NOMO-1 treated with dmso at 0.1 percent for 144 hours (cell line): ENCODE results near the gene CCL25.
"Not testable (repeated sequence)": the region's sequence is repeated elsewhere in the genome, so short reads cannot be mapped to it uniquely, and the experiment has no call there.

ENCODE experiments used
- DNase-seq: peaks from one replicate; lab custom pipeline; 2025; ENCODE audit not compliant: unreplicated experiment; lab: John Stamatoyannopoulos, UW

The CCL25 gene

GRCh38 chr19:8052464-8052859, at the start of gene CCL25:
CCL25 (plus strand) TSS chr19:8052760; CDS start chr19:8053050, 290 bp downstream.
- no peak for DNase-seq

- no peak for DNase-seq
These were observed 48.6 kb upstream of the CCL25 start for GRCh38 chr19:8004001-8004400.

- no peak for DNase-seq
These were observed 47.6 kb upstream of the CCL25 start for GRCh38 chr19:8004723-8005513.

GRCh38 chr19:8005534-8006256, 46.9 kb upstream of the CCL25 start, which contains the start of gene ELAVL1:
ELAVL1 (minus strand) TSS chr19:8005641; CDS start chr19:7991815, 13,826 bp downstream.
- peak; percentile 81 for DNase-seq

GRCh38 chr19:8017808-8018207, 34.8 kb upstream of the CCL25 start:
- peak; percentile 3 for DNase-seq

- no peak for DNase-seq
These were observed 31.9 kb upstream of the CCL25 start for GRCh38 chr19:8020681-8021080.

GRCh38 chr19:8021374-8021773, 31.2 kb upstream of the CCL25 start:
- DNase-seq: no peak

GRCh38 chr19:8022275-8022674, 30.3 kb upstream of the CCL25 start:
- DNase-seq: no peak

GRCh38 chr19:8023371-8023770, 29.2 kb upstream of the CCL25 start:
- no peak for DNase-seq

GRCh38 chr19:8024256-8024655, 28.3 kb upstream of the CCL25 start:
- DNase-seq: not testable (repeated sequence)

GRCh38 chr19:8025316-8025715, 27.2 kb upstream of the CCL25 start:
- DNase-seq: no peak

- DNase-seq: no peak
These were observed 23.5 kb upstream of the CCL25 start for GRCh38 chr19:8028951-8029491.

GRCh38 chr19:8030960-8031359, 21.6 kb upstream of the CCL25 start:
- no peak for DNase-seq

GRCh38 chr19:8033287-8034177, 19.0 kb upstream of the CCL25 start:
- not testable (repeated sequence) for DNase-seq

- DNase-seq: no peak
These were observed 18.4 kb upstream of the CCL25 start for GRCh38 chr19:8034178-8034525.

GRCh38 chr19:8036434-8037099, 16.0 kb upstream of the CCL25 start:
- DNase-seq: no peak

- DNase-seq: no peak
These were observed 13.7 kb upstream of the CCL25 start for GRCh38 chr19:8038815-8039214.

- no peak for DNase-seq
These were observed 13.3 kb upstream of the CCL25 start for GRCh38 chr19:8039231-8039630.

GRCh38 chr19:8041531-8041931, 11.0 kb upstream of the CCL25 start:
- DNase-seq: peak; percentile 24

GRCh38 chr19:8042900-8043299, 9.7 kb upstream of the CCL25 start:
- no peak for DNase-seq

GRCh38 chr19:8044018-8044417, 8.5 kb upstream of the CCL25 start:
- no peak for DNase-seq
